Fibroblast of lung (primary cell): ENCODE results near the gene SMIM38.

Source experiments
- CTCF ChIP-seq, 2 donors: IDR thresholded peaks in 1 of 2; conservative IDR thresholded peaks in 1 of 2; 1 replicate in 1 of 2; 2 replicates in 1 of 2; pipeline ENCODE4 v1.5.1; 2011 to 2012; ENCODE audit warnings: low read length in 2 of 2, control low read depth in 1 of 2, inconsistent platforms in 1 of 2, low read depth in 1 of 2, mild to moderate bottlenecking in 1 of 2
- EZH2 ChIP-seq: IDR thresholded peaks from 2 replicates; pipeline ENCODE4 v1.5.1; 2012; ENCODE audit warnings: low read length, control low read depth, mild to moderate bottlenecking; ENCODE audit errors: missing control alignments

- TF ChIP-seq CTCF (conservative IDR thresholded peaks at IDR 0.05 in 1 of 2, IDR thresholded peaks at IDR 0.05 in 1 of 2; ENCODE audit: low read depth in 1 of 2, low read length in 2 of 2) (no peak), EZH2 (no peak)
Measured at GRCh38 chr11:69201764-69202370, 46.1 kb downstream of the SMIM38 start.
